ENCODE measurements around the gene ZNF215. TPM values are rescaled to one million over a fixed set of nuclear protein-coding genes. Genes with fewer than 3 reads are reported as not detected.

ZNF215 gene
- polyA plus RNA-seq, 1 of the 3 experiments (the other 2 are of a cell fraction): 0.15 TPM

GRCh38 chr11:6992457-6993417 is 66.5 kb downstream of the ZNF215 start:
- no peaks in the 10 kb centered on the region for H3K36me3 ChIP-seq (replicated peaks in 1 of 2; ENCODE audit: control insufficient read depth in 1 of 2, insufficient read depth in 2 of 2, low read length in 1 of 2)
- H3K9me2 ChIP-seq: 0 out of 2 replicates have a peak, but pooled peaks cover 5% of the 10 kb centered on the region
- 23% methylated on average over 11 of the region's 11 CpGs for WGBS (ENCODE audit: low lambda C conversion rate)
- H3K9ac ChIP-seq: no peak overlapping the region
- no peak overlapping the region for H3K4me3 ChIP-seq (ENCODE audit: low read depth in 2 of 2, low read length in 1 of 2)
- H3K9me3 ChIP-seq: no peaks in the 10 kb centered on the region
- no peak for DNase-seq
- no peaks in the 10 kb centered on the region for H3F3A ChIP-seq (replicated peaks; ENCODE audit: insufficient read depth)
- no peaks in the 10 kb centered on the region for H3K27me3 ChIP-seq (ENCODE audit: insufficient read depth)
- ChIA-PET CTCF (interaction anchor here (0.8 to 1.8 kb wide), 2 partner anchors 14 to 408 kb away, joined by 3 to 4 read pairs; no protein-coding TSS in a partner anchor), POLR2A (no interaction called here)
- 0 out of 2 replicates have a peak overlapping the region, but pooled peaks have one; percentile 21 for H3K4me2 ChIP-seq
- H2AFZ ChIP-seq (ENCODE audit: low read depth): no peak overlapping the region
- H4K20me1 ChIP-seq (ENCODE audit: insufficient read depth): no peaks in the 10 kb centered on the region
- H3K79me2 ChIP-seq (ENCODE audit: insufficient read depth): no peaks in the 10 kb centered on the region
- H3K27ac ChIP-seq (ENCODE audit: low read depth in 2 of 2, low read length in 1 of 2): no peak overlapping the region
- no peaks in the 10 kb centered on the region for H3K4me1 ChIP-seq (ENCODE audit: control insufficient read depth in 1 of 2, insufficient read depth in 2 of 2, low read depth in 1 of 2, low read length in 1 of 2)
- TF ChIP-seq FOSL2 (IDR thresholded peaks at IDR 0.05; ENCODE audit: borderline replicate concordance, low read depth) (0 out of 2 replicates have a peak, but pooled peaks have one; percentile 18), RXRA (IDR thresholded peaks at IDR 0.05; ENCODE audit: borderline replicate concordance, low read depth) (no peak), TCF12 (IDR thresholded peaks at IDR 0.05) (peak; percentile 39; the same call in 1 of the 2 replicates)

DNA sequence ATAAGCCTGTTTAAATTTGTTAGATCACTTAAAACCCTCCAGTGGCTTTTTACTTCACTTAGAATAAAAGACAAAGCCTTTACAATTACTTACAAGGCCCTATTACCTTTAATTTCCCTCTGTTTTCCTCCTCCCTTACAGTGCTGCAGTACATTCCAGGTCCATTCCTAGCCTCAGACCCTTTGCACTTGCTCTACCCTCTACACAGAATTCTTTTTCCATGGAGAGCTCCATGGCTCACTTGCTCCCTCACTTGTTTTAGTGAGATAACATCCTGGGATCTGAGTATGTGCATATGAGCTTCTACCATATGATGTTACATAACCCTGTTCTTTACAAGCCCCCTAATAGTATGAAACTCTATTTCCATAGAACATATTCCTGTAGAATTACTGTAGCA is 69.5 kb downstream of the ZNF215 start:
- H3K79me2 ChIP-seq (ENCODE audit: insufficient read depth): no peaks in the 10 kb centered on the region
- no peak for TF ChIP-seq SMC3 (IDR thresholded peaks at IDR 0.05; ENCODE audit: low read depth, low read length)
- TF ChIP-seq, protein P1, sequence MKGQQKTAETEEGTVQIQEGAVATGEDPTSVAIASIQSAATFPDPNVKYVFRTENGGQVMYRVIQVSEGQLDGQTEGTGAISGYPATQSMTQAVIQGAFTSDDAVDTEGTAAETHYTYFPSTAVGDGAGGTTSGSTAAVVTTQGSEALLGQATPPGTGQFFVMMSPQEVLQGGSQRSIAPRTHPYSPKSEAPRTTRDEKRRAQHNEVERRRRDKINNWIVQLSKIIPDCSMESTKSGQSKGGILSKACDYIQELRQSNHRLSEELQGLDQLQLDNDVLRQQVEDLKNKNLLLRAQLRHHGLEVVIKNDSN (IDR thresholded peaks at IDR 0.05; ENCODE audit: borderline replicate concordance, low read depth): no peak
- TF ChIP-seq RAD21 (IDR thresholded peaks at IDR 0.05; ENCODE audit: low read length): no peak
- TF ChIP-seq RXRA (IDR thresholded peaks at IDR 0.05; ENCODE audit: borderline replicate concordance, low read depth): no peak
- TF ChIP-seq, protein P2, sequence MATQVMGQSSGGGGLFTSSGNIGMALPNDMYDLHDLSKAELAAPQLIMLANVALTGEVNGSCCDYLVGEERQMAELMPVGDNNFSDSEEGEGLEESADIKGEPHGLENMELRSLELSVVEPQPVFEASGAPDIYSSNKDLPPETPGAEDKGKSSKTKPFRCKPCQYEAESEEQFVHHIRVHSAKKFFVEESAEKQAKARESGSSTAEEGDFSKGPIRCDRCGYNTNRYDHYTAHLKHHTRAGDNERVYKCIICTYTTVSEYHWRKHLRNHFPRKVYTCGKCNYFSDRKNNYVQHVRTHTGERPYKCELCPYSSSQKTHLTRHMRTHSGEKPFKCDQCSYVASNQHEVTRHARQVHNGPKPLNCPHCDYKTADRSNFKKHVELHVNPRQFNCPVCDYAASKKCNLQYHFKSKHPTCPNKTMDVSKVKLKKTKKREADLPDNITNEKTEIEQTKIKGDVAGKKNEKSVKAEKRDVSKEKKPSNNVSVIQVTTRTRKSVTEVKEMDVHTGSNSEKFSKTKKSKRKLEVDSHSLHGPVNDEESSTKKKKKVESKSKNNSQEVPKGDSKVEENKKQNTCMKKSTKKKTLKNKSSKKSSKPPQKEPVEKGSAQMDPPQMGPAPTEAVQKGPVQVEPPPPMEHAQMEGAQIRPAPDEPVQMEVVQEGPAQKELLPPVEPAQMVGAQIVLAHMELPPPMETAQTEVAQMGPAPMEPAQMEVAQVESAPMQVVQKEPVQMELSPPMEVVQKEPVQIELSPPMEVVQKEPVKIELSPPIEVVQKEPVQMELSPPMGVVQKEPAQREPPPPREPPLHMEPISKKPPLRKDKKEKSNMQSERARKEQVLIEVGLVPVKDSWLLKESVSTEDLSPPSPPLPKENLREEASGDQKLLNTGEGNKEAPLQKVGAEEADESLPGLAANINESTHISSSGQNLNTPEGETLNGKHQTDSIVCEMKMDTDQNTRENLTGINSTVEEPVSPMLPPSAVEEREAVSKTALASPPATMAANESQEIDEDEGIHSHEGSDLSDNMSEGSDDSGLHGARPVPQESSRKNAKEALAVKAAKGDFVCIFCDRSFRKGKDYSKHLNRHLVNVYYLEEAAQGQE (IDR thresholded peaks at IDR 0.05; ENCODE audit: low read depth, low read length): no peak
- TF ChIP-seq, protein P3, sequence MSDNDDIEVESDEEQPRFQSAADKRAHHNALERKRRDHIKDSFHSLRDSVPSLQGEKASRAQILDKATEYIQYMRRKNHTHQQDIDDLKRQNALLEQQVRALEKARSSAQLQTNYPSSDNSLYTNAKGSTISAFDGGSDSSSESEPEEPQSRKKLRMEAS (IDR thresholded peaks at IDR 0.05; ENCODE audit: low read depth): no peak
- TF ChIP-seq MEF2A (IDR thresholded peaks at IDR 0.05; ENCODE audit: borderline replicate concordance, low read depth): no peak
- H2AFZ ChIP-seq (ENCODE audit: low read depth): no peak overlapping the region
- no peaks in the 10 kb centered on the region for H3K4me1 ChIP-seq (ENCODE audit: control insufficient read depth in 1 of 2, insufficient read depth in 2 of 2, low read depth in 1 of 2, low read length in 1 of 2)
- H3K27me3 ChIP-seq (ENCODE audit: insufficient read depth): no peaks in the 10 kb centered on the region
- 0 out of 2 replicates have a peak, but pooled peaks cover 5% of the 10 kb centered on the region for H3K9me2 ChIP-seq
- H3K9ac ChIP-seq: no peak overlapping the region
- no peaks in the 10 kb centered on the region for H3F3A ChIP-seq (replicated peaks; ENCODE audit: insufficient read depth)
- H3K9me3 ChIP-seq: no peaks in the 10 kb centered on the region
- DNase-seq: no peak
- H3K4me3 ChIP-seq (ENCODE audit: low read depth in 2 of 2, low read length in 1 of 2): no peak overlapping the region
- POLR2A ChIA-PET: no interaction called here
- no peak overlapping the region for H3K27ac ChIP-seq (ENCODE audit: low read depth in 2 of 2, low read length in 1 of 2)
- CTCF ChIA-PET: no interaction called here
- H4K20me1 ChIP-seq (ENCODE audit: insufficient read depth): no peaks in the 10 kb centered on the region
- H3K4me2 ChIP-seq: no peak overlapping the region
- H3K36me3 ChIP-seq (replicated peaks in 1 of 2; ENCODE audit: control insufficient read depth in 1 of 2, insufficient read depth in 2 of 2, low read length in 1 of 2): peaks cover 5% of the 10 kb centered on the region in 2 experiments

Data from SK-N-SH (cell line).